ENCODE data around the gene CAMKK2. TPM values are rescaled to one million over a fixed set of nuclear protein-coding genes. Genes with fewer than 3 reads are reported as not detected.

The CAMKK2 gene
- total and polyA plus RNA-seq, 2 donors from 2014 or later, result 16.3 to 35.6 TPM

- no peak for FAIRE-seq
- H3K4me3 ChIP-seq (ENCODE audit: low read length in 3 of 3), result peak overlapping the region in 2 of 3 donors; percentile 3 to 32
- intact Hi-C loops (cut with DNase I), result no loop called here
These were observed 55.1 kb downstream of the CAMKK2 start for GRCh38 chr12:121241156-121241970.

DNA sequence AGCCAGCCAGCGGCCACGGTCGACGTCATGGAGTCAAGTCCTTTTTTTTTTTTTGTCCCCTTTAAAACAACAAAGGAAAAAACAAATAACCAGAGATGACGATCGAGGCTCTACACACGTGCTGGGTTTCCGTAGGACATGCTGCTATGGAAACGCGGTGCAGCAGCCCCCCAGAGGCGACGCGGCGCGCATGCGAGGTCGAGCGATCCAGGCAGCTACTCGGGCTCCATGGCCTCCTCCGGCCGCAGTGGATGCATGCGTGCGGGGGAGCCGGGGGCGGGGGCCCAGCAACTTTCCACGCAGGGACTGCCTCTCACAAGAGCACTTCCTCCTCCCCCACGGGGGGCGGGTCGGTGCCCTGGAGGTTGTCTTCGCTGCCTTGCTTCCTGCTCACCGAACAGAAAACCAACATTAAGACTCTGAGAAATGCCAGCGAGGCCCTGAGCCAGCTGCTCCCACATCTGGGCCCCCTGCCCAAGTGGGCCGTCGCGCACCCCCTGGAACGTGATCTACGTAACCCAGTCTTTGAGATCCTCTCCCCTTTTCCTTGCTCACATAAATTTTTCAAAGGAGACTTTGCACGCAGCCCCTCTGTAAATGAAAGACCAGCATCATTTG, 55.9 kb downstream of the CAMKK2 start:
- Histone ChIP-seq H3K4me1 (ENCODE audit: control insufficient read depth in 2 of 3, insufficient read depth in 2 of 3, low read depth in 1 of 3, low read length in 3 of 3) (peaks cover 0 to 6% (median 0%) of the 10 kb centered on the region in 3 donors), H3K9ac (ENCODE audit: low read length in 3 of 3) (peak overlapping the region in 1 of 3 donors; percentile 46), H3K27ac (ENCODE audit: low read depth in 2 of 2, low read length in 2 of 2) (peak overlapping the region; percentile 37 to 67), H3K27me3 (ENCODE audit: control insufficient read depth, insufficient read depth, low read length) (no peaks in the 10 kb centered on the region), H3K9me3 (ENCODE audit: control insufficient read depth in 2 of 3, insufficient read depth in 1 of 3, low read length in 3 of 3) (no peaks in the 10 kb centered on the region), H3K4me3 (ENCODE audit: low read length in 3 of 3) (peak overlapping the region in 2 of 3 donors; percentile 30 to 32), H3K36me3 (ENCODE audit: control insufficient read depth in 2 of 3, insufficient read depth in 3 of 3, low read length in 3 of 3) (peaks cover 0 to 12% (median 5%) of the 10 kb centered on the region in 3 donors)
- no peak for FAIRE-seq
- peak; percentile 90 to 96 (median 94) for DNase-seq
- TF ChIP-seq CTCF (IDR thresholded peaks at IDR 0.05; ENCODE audit: borderline replicate concordance, extremely low read depth, insufficient read depth), result no peak
- intact Hi-C loops (cut with DNase I), result no loop called here

More at GRCh38 chr12:121241156-121241970, 55.1 kb downstream of the CAMKK2 start:
- peak overlapping the region in 1 of 3 donors; percentile 46 for H3K9ac ChIP-seq (ENCODE audit: low read length in 3 of 3)
- H3K27me3 ChIP-seq (ENCODE audit: control insufficient read depth, insufficient read depth, low read length), result no peaks in the 10 kb centered on the region
- H3K27ac ChIP-seq (ENCODE audit: low read depth in 2 of 2, low read length in 2 of 2), result peak overlapping the region; percentile 37 to 67
- peaks cover 0 to 6% (median 0%) of the 10 kb centered on the region in 3 donors for H3K4me1 ChIP-seq (ENCODE audit: control insufficient read depth in 2 of 3, insufficient read depth in 2 of 3, low read depth in 1 of 3, low read length in 3 of 3)
- peak in 4 of 5 donors; percentile 59 to 80 (median 68) for DNase-seq
- no peak for TF ChIP-seq CTCF (IDR thresholded peaks at IDR 0.05; ENCODE audit: borderline replicate concordance, extremely low read depth, insufficient read depth)
- H3K36me3 ChIP-seq (ENCODE audit: control insufficient read depth in 2 of 3, insufficient read depth in 3 of 3, low read length in 3 of 3), result peaks cover 0 to 12% (median 5%) of the 10 kb centered on the region in 3 donors
- H3K9me3 ChIP-seq (ENCODE audit: control insufficient read depth in 2 of 3, insufficient read depth in 1 of 3, low read length in 3 of 3), result no peaks in the 10 kb centered on the region

DNA sequence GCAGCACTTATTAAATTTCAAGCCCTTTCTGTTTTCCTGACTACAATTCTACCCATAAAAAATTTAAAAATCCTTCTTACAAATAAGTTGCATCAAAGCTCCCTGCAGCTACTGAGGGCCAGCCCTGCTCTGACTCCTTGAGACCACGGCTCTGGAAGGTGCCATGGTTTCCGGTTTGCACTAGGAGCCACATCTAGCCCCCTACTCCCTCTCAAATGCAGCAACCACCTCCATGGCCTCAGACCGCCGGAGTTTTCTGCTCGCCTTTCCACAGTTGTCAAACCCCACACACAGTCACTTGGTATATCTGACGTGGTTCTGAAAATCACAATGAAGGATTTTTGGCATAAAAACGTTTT, 56.5 kb downstream of the CAMKK2 start:
- Histone ChIP-seq H3K4me3 (ENCODE audit: low read length in 3 of 3) (peak overlapping the region in 1 of 3 donors; percentile 24), H3K36me3 (ENCODE audit: control insufficient read depth in 2 of 3, insufficient read depth in 3 of 3, low read length in 3 of 3) (peaks cover 0 to 12% (median 5%) of the 10 kb centered on the region in 3 donors), H3K9ac (ENCODE audit: low read length in 3 of 3) (no peak overlapping the region), H3K27me3 (ENCODE audit: control insufficient read depth, insufficient read depth, low read length) (no peaks in the 10 kb centered on the region), H3K4me1 (ENCODE audit: control insufficient read depth in 2 of 3, insufficient read depth in 2 of 3, low read depth in 1 of 3, low read length in 3 of 3) (peaks cover 0 to 6% (median 0%) of the 10 kb centered on the region in 3 donors), H3K27ac (ENCODE audit: low read depth in 2 of 2, low read length in 2 of 2) (peak overlapping the region in 1 of 2 donors; percentile 28), H3K9me3 (ENCODE audit: control insufficient read depth in 2 of 3, insufficient read depth in 1 of 3, low read length in 3 of 3) (no peaks in the 10 kb centered on the region)
- intact Hi-C loops (cut with DNase I), result no loop called here
- FAIRE-seq, result no peak
- TF ChIP-seq CTCF (IDR thresholded peaks at IDR 0.05; ENCODE audit: borderline replicate concordance, extremely low read depth, insufficient read depth), result no peak
- DNase-seq, result no peak

Data from kidney (tissue), 14 donors.